Activated T-cell treated with anti-CD3 and anti-CD28 coated beads for 1 hour (primary cell): Measurements from ENCODE around the gene EIF4A3.
"Not testable (repeated sequence)": the region's sequence is repeated elsewhere in the genome, so short reads cannot be mapped to it uniquely, and the experiment has no call there.

ENCODE experiments used
- DNase-seq: peaks from one replicate; pipeline ENCODE4 v3.0.0-alpha.2; 2020; ENCODE audit warnings: low read depth

Gene EIF4A3

DNA sequence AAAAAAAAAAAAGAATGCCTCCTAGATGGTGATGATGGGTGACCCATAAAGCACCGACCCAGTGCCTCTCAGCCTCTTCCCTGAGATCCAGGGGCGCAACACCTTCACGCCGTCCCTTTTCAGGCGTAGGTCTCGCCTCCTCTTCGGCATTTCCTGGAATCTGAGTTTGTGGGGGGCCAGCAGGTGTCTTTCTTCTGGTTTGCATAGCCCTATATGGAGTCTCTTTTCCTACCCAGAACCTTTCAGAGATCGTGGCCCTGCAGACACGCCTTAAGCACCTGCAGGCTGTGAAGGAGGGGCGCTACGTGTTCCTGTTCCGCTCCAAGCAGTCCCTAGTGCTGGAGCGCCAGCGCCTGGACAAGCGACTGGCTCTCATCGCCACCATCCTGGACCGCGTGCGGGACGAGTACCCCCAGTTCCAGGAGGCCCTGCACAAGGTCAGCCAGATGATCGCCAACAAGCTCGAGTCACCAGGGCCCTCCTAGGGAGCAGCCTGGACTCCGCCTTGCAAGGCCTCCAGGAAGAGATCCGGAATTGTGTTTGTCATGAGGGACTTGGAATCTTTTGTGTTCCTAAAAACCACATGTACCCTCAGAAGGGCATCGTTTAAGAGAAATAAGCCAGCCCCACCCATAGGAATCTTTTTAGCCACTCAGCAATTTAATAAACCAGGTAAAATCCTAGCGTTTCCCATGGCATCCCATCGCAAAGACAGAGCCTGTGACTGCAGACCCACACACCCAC, 47.5 kb downstream of the EIF4A3 start:
- no peak for DNase-seq

DNA sequence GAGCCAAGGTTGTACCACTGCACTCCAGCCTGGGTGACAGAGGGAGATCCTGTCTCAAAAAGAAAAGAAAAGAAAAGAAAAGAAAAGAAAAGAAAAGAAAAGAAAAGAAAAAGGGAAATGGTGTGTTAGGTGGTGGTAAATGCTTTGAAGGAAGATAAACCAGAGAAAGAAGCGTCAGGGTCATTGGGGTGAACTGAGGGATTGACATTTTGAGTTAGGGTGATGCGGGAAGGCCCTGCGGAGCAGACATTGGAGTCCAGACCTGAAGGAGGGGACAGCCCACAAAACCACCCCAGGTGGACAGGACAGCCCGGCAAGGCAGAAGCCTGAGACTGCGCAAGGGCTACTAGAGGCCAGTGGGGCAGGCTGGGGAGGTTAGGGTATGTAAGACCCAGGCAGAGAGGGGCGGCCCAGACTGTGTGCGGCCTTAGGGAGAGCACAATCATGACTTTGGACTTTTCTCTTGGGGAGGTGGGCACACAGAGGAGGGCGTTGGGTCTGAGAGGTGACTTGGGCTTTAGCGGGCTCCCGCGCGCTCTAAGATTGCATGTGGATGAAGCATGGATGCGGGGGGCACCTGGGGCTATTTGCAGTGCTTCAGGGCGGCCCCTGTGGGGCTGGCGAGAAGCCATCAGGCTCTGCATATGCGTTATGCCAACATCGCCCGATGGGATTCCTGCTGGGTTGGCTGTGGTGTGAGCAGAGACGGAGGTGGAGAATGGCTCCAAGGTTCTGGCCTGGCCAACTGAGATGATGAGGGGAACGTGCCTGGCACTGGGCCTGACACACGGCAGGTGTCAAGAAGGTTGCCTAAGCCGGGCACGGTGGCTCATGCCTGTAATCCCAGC, 48.9 kb downstream of the EIF4A3 start:
- no peak for DNase-seq

- no peak for DNase-seq
Observed at GRCh38 chr17:80097127-80097621, 49.8 kb downstream of the EIF4A3 start.

DNA sequence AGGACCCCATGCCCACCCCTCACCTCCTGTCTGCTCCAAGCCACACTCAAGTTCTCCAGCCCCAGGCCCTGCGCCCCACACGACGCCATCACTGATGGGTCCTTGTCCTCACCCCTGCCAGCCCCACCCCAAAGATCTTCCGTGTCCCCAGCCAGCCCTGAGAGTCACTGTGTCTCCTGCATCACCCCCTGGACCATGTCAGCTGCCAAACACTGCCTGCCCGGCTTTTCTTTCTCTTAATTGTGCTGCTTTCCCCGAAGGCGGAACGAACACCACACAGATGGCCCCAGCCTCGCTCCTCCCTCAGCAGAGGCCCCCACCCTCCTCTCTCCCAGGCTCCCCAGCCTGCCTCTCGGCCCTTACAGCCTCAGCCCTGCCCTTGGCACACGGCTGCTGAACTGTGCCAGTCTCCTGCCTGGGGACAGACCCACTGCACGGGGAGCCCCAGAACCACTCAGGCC, 50.3 kb downstream of the EIF4A3 start:
- no peak for DNase-seq

DNA sequence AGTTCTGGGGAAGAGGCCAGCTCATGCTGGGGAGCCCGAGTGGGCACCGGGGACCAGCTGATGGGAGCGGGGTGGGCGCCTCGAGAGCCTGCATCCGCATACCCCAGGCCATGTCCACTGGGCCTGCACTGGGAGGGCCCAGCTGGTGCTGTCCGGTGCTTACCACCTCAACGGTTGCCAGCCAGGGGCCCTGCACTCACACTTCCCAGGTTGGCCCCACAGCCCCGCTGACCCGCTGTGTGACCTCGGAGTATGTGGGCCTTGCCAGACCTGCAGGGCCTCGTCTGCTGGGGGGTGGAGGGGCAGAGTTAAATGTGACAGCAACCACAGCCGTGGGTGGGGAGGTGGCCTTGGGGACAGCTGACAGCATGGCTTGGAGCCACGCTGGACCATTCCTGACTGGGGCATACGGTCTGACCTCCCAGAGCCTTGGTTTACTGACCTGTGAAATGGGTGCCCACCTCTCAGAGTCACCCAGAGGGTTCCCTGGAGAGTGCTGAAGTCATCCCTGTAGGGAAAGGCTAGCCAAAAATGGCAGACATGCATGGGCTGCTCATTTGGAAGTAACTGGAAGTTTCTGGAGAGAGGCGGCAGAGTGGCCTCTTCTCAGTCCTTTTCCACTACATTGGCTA, 51.0 kb downstream of the EIF4A3 start:
- DNase-seq = no peak

DNA sequence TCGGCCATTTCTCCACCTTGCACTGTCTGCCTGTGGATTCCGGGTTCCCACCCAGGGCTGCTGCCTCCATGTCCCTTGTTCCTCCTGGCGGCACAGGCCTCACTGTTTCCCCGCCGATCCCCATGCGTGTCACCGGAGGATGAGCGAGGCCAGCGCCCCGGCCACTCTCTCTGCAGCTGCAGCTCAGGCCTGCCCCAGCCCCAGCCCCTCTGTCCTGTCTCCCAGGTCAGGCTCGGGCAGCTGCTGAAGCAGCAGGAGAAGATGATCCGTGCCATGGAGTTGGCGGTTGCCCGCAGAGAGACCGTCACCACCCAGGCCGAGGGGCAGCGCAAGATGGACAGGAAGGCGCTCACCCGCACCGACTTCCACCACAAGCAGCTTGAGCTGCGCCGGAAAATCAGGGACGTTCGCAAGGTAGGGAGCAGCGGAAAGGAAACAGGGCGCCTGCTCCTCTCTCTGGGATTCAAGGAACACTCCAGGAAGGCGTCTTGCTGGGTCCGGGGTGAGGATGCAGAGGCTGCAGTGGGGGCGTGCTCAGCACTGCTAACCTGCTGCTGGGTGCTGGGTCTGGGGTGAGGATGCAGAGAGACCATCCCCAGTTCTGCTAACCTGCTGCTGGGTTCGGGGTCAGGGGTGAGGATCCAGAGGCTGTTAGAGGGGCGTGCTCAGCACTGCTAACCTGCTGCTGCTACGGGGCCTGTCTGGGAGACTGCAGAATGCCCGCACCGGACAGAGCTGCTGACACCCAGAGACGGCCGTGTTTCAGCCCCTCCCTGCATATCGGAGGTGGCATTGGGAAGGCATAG, 51.7 kb downstream of the EIF4A3 start:
- no peak for DNase-seq

GRCh38 chr17:80092959-80093358, 54.0 kb downstream of the EIF4A3 start:
- DNase-seq = no peak

- no peak for DNase-seq
Observed at GRCh38 chr17:80091376-80091775, 55.6 kb downstream of the EIF4A3 start.

- not testable (repeated sequence) for DNase-seq
Observed at GRCh38 chr17:80090164-80090563, 56.8 kb downstream of the EIF4A3 start.

- DNase-seq = no peak
Observed at GRCh38 chr17:80089762-80090161, 57.2 kb downstream of the EIF4A3 start.

DNA sequence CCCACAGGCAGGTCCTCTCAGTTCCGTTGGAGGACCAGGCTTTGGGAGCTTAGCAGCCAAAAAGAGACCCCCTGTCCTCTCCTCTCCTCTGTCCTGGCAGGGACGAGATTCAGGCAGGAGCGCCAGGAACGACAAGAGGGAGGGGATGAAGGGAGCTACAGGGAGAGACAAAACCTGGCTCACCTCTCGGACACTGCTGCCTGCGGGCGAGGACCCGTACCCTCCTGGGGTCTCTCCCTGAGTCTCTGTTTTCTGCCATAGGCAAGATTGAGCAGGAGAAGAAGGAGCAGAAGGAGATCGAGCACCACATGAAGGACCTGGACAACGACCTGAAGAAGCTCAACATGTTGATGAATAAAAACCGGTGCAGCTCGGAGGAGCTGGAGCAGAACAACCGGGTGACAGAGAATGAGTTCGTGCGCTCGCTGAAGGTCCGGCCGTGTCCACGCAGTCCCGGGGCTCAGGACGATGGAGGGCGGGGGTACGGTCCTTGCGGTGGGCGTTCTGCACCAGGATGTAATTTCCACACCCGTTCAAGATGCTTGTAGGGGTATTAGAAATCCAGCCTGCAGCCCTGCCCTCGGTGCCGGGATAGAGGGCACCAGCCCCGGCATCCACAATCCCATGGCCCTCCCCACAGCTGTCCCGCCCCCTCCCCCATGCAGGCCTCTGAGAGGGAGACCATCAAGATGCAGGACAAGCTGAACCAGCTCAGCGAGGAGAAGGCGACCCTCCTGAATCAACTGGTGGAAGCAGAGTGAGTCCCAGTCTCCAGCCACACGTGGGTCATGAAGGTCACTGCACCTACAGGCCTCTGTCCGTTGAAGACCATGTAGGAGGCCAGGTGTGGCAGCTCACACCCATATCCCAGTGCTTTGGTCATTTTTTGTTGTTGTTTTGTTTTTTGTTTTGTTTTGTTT, 59.3 kb downstream of the EIF4A3 start:
- DNase-seq = no peak

DNA sequence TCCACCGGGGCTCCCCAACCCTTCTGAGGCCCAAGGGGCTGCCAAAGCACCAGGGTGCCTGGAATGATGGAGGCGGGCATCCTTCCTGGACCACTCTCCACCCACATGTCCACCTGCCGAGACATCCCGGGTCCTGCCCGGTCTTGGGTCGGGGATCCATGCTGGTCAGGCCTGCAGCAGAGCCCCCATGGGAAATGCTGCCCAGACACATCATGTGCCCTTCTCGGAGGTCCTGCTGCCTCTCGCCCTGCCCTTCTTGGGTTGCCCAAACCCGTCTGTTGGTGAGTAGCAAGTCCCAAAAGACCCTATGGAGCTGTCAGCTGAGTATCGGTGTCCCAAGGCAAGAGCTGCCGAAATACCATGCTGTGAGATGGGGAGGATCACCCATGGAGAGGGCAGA, 60.3 kb downstream of the EIF4A3 start:
- DNase-seq = no peak

- DNase-seq = no peak
Observed at GRCh38 chr17:80086081-80086480, 60.8 kb downstream of the EIF4A3 start.

- DNase-seq = no peak
Observed at GRCh38 chr17:80084773-80085172, 62.2 kb downstream of the EIF4A3 start.
